CD4-positive, alpha-beta T cell (primary cell): ENCODE results near the gene FAT1. TPM values are rescaled to one million over a fixed set of nuclear protein-coding genes. Genes with fewer than 3 reads are reported as not detected.

Experiments
- ATAC-seq: fragments of 200-7000 bp; cut with Tn5 transposase; one replicate; pipeline ENCODE4 v1.10.0; 2022; ENCODE audit warnings: mild to moderate bottlenecking; ENCODE audit not compliant: poor library complexity
- CTCF ChIA-PET: fragments of 350-600 bp; sonication (Branson Sonifier 250); formaldehyde crosslinking; loops from one replicate; lab custom pipeline; 2021; ENCODE audit warnings: antibody characterized with exemption, inconsistent platforms; lab: Charles Lee
- POLR2A ChIA-PET: fragments of 350-600 bp; sonication (Branson Sonifier 250); formaldehyde crosslinking; loops from one replicate; lab custom pipeline; 2021; ENCODE audit warnings: antibody characterized with exemption, inconsistent platforms; lab: Charles Lee
- DNase-seq, 14 experiments: peaks; one replicate each; pipeline ENCODE4 v3.0.0-alpha.2; 2013 to 2020; ENCODE audit warnings: mixed read lengths in 2 of 14
- H3K27ac ChIP-seq, 2 donors: one replicate each; pipeline versions ENCODE4 v1.5.1 to v1.7.0; 2013; ENCODE audit warnings: low read length in 2 of 2, low read depth in 1 of 2, mild to moderate bottlenecking in 1 of 2
- H3K27me3 ChIP-seq, 2 experiments: 1 replicate in 1 of 2; 2 replicates in 1 of 2; pipeline versions ENCODE4 v1.6.1 to v1.7.0; 2013; ENCODE audit warnings: low read length in 2 of 2, control low read depth in 1 of 2, mild to moderate bottlenecking in 1 of 2, moderate library complexity in 1 of 2; ENCODE audit not compliant: insufficient read depth in 2 of 2, control insufficient read depth in 1 of 2
- H3K36me3 ChIP-seq: one replicate; pipeline ENCODE4 v1.6.1; 2013; ENCODE audit warnings: low read length, control low read depth; ENCODE audit not compliant: insufficient read depth
- H3K4me1 ChIP-seq: one replicate; pipeline ENCODE4 v1.6.1; 2013; ENCODE audit warnings: low read length, control low read depth; ENCODE audit not compliant: insufficient read depth
- H3K4me3 ChIP-seq: one replicate; pipeline ENCODE4 v1.5.1; 2013; ENCODE audit warnings: mild to moderate bottlenecking, low read length, moderate library complexity
- H3K9me3 ChIP-seq, 2 experiments: 1 replicate in 1 of 2; 2 replicates in 1 of 2; pipeline versions ENCODE4 v1.6.1 to v1.7.0; 2013; ENCODE audit warnings: low read length in 2 of 2, mild to moderate bottlenecking in 2 of 2, control low read depth in 1 of 2, moderate library complexity in 1 of 2; ENCODE audit not compliant: control insufficient read depth in 1 of 2, insufficient read depth in 1 of 2
- H3K27ac Mint-ChIP-seq: one replicate; pipeline ENCODE4 v1.8.0; 2020; ENCODE audit warnings: mixed read lengths
- H3K27me3 Mint-ChIP-seq: one replicate; pipeline ENCODE4 v1.8.0; 2021; ENCODE audit warnings: mixed read lengths
- H3K36me3 Mint-ChIP-seq: one replicate; pipeline ENCODE4 v1.8.0; 2021; ENCODE audit warnings: low read depth, mixed read lengths
- H3K4me1 Mint-ChIP-seq: one replicate; pipeline ENCODE4 v1.8.0; 2021; ENCODE audit warnings: low read depth, mixed read lengths
- H3K4me3 Mint-ChIP-seq: one replicate; pipeline ENCODE4 v1.8.0; 2020; ENCODE audit warnings: mild to moderate bottlenecking, mixed read lengths
- H3K9me3 Mint-ChIP-seq: one replicate; pipeline ENCODE4 v1.8.0; 2020; ENCODE audit warnings: mixed read lengths
- CTCF ChIP-seq: fragments of 200-600 bp; IDR thresholded peaks from one replicate; pipeline ENCODE4 v1.8.0; 2022; ENCODE audit warnings: antibody characterized with exemption, mild to moderate bottlenecking
- intact Hi-C, 2 experiments: fragments of 100-400 bp; cut with DNase I in 1 of 2; cut with micrococcal nuclease in 1 of 2; formaldehyde crosslinking; loops; one replicate each; pipeline versions ENCODE4 v1.15.1 to v1.9.0; 2023 to 2025; cut with DNase I, micrococcal nuclease
- total RNA-seq, 174 experiments: library from RNA in 2 of 174; stranded (reverse) in 2 of 174; gene quantifications; one replicate each; pipeline ENCODE4 v1.2.3 and lab custom pipeline; 2021 to 2026

The FAT1 gene
- total RNA-seq, 2 experiments from 2014 or later = 0.03 TPM; not detected in 1

GRCh38 chr4:186737427-186737826 is 13.8 kb upstream of the FAT1 start:
- no peak for TF ChIP-seq CTCF
- Mint-ChIP-seq H3K27ac (no peak overlapping the region), H3K4me3 (no peak overlapping the region), H3K4me1 (no peaks in the 10 kb centered on the region), H3K36me3 (no peaks in the 10 kb centered on the region), H3K9me3 (no peaks in the 10 kb centered on the region), H3K27me3 (no peaks in the 10 kb centered on the region)
- intact Hi-C loops = no loop called here
- ChIA-PET POLR2A (no interaction called here), CTCF (no interaction called here)
- peaks cover 0 to 11% of the 10 kb centered on the region in 2 experiments for H3K9me3 ChIP-seq
- DNase-seq (no peak), ATAC-seq (no peak)
- H3K27ac ChIP-seq = no peak overlapping the region
- no peaks in the 10 kb centered on the region for H3K27me3 ChIP-seq
- H3K36me3 ChIP-seq = no peaks in the 10 kb centered on the region
- no peaks in the 10 kb centered on the region for H3K4me1 ChIP-seq
- H3K4me3 ChIP-seq = no peak overlapping the region

- no peak overlapping the region for H3K4me3 Mint-ChIP-seq
- DNase-seq = no peak
- Histone ChIP-seq H3K9me3 (peaks cover 0 to 11% of the 10 kb centered on the region in 2 experiments), H3K36me3 (no peaks in the 10 kb centered on the region), H3K27ac (no peak overlapping the region), H3K4me3 (no peak overlapping the region), H3K27me3 (no peaks in the 10 kb centered on the region), H3K4me1 (no peaks in the 10 kb centered on the region)
- H3K27ac Mint-ChIP-seq = no peak overlapping the region
- H3K4me1 Mint-ChIP-seq = no peaks in the 10 kb centered on the region
- no peaks in the 10 kb centered on the region for H3K27me3 Mint-ChIP-seq
- H3K9me3 Mint-ChIP-seq = no peaks in the 10 kb centered on the region
- ChIA-PET POLR2A (no interaction called here), CTCF (no interaction called here)
- no peaks in the 10 kb centered on the region for H3K36me3 Mint-ChIP-seq
- no peak for TF ChIP-seq CTCF
- intact Hi-C loops = no loop called here
- ATAC-seq = no peak
These were observed 12.8 kb upstream of the FAT1 start for GRCh38 chr4:186736466-186736865.

GRCh38 chr4:186734251-186734650 is 10.6 kb upstream of the FAT1 start:
- Histone ChIP-seq H3K36me3 (no peaks in the 10 kb centered on the region), H3K27me3 (no peaks in the 10 kb centered on the region), H3K27ac (no peak overlapping the region), H3K4me1 (no peaks in the 10 kb centered on the region), H3K4me3 (no peak overlapping the region), H3K9me3 (peaks cover 0 to 11% of the 10 kb centered on the region in 2 experiments)
- DNase-seq (no peak), ATAC-seq (no peak)
- no peak overlapping the region for H3K4me3 Mint-ChIP-seq
- no peak for TF ChIP-seq CTCF
- no peaks in the 10 kb centered on the region for H3K36me3 Mint-ChIP-seq
- ChIA-PET POLR2A (no interaction called here), CTCF (no interaction called here)
- intact Hi-C loops = no loop called here
- no peaks in the 10 kb centered on the region for H3K9me3 Mint-ChIP-seq
- peaks cover 3% of the 10 kb centered on the region for H3K27me3 Mint-ChIP-seq
- H3K4me1 Mint-ChIP-seq = no peaks in the 10 kb centered on the region
- no peak overlapping the region for H3K27ac Mint-ChIP-seq
